T-helper 1 cell treated with Interleukin-12 subunit alpha and Interleukin-12 subunit beta and Interleukin-4 antibody, amounts not matched to agents 30 ng/mL and 1 ng/mL, for 36 hours (primary cell): ENCODE data around the gene MORC3. TPM values are rescaled to one million over a fixed set of nuclear protein-coding genes. Genes with fewer than 3 reads are reported as not detected.
"Not testable (repeated sequence)": the region's sequence is repeated elsewhere in the genome, so short reads cannot be mapped to it uniquely, and the experiment has no call there.

ENCODE experiments used
- intact Hi-C: fragments of 100-400 bp; cut with micrococcal nuclease; formaldehyde crosslinking; loops from one replicate; pipeline ENCODE4 v1.15.1; 2024
- total RNA-seq: library from RNA; stranded (reverse); gene quantifications from 2 replicates; pipeline ENCODE4 v1.2.3, GENCODE V29; 2022

Gene MORC3, protein sequence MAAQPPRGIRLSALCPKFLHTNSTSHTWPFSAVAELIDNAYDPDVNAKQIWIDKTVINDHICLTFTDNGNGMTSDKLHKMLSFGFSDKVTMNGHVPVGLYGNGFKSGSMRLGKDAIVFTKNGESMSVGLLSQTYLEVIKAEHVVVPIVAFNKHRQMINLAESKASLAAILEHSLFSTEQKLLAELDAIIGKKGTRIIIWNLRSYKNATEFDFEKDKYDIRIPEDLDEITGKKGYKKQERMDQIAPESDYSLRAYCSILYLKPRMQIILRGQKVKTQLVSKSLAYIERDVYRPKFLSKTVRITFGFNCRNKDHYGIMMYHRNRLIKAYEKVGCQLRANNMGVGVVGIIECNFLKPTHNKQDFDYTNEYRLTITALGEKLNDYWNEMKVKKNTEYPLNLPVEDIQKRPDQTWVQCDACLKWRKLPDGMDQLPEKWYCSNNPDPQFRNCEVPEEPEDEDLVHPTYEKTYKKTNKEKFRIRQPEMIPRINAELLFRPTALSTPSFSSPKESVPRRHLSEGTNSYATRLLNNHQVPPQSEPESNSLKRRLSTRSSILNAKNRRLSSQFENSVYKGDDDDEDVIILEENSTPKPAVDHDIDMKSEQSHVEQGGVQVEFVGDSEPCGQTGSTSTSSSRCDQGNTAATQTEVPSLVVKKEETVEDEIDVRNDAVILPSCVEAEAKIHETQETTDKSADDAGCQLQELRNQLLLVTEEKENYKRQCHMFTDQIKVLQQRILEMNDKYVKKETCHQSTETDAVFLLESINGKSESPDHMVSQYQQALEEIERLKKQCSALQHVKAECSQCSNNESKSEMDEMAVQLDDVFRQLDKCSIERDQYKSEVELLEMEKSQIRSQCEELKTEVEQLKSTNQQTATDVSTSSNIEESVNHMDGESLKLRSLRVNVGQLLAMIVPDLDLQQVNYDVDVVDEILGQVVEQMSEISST
- 36.9 and 38.5 TPM in 2 replicates for total RNA-seq

- intact Hi-C loops, result loop anchor here (1.0 to 2.0 kb wide), 15 partner anchors 10 to 1705 kb away; partner anchors contain the start of genes CBR3, CHAF1B, DOP1B and HLCS
These were observed at the start of gene MORC3 for GRCh38 chr21:36319767-36320420. Gene MORC3 (plus strand): TSS chr21:36320197. CDS start chr21:36320265, 68 bp downstream.

DNA sequence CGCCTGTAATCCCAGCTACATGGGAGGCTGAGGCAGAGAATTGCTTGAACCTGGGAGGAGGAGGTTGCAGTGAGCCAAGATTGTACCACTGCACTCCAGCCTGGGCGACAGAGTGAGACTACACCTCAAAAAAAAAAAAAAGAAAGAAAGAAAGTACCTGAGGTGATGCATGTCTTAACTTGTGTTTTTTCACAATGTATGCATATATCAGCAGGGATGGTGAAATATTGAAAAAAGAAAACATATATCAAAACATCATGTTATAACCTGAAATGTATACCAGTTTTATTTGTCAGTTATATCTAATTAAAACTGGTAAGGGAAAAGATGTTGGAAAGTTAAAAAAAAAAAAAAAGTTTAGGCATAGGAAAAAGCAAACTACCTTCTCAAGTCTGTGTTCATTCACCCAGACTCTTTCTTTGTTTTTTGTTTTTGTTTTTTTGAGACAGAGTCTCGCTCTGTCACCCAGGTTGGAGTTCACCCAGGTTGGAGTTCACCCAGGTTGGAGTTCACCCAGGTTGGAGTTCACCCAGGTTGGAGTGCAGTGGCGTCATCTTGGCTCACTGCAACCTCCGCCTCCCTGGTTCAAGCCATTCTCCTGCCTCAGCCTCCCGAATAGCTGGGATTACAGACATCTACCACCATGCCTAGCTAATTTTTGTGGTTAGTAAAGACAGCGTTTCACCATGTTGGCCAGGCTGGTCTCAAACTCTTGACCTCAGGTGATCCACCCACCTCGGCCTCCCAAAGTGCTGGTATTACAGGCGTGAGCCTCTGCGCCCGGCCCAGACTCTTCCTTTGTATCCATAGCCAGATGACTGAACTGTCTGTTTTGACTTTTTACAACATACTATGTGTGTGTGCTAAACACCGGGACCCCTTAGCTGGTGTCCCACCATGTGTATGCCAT is 49.0 kb upstream of the MORC3 start:
- intact Hi-C loops, result not testable (repeated sequence)

- intact Hi-C loops, result no loop called here
These were observed 45.9 kb upstream of the MORC3 start for GRCh38 chr21:36274128-36274527.

DNA sequence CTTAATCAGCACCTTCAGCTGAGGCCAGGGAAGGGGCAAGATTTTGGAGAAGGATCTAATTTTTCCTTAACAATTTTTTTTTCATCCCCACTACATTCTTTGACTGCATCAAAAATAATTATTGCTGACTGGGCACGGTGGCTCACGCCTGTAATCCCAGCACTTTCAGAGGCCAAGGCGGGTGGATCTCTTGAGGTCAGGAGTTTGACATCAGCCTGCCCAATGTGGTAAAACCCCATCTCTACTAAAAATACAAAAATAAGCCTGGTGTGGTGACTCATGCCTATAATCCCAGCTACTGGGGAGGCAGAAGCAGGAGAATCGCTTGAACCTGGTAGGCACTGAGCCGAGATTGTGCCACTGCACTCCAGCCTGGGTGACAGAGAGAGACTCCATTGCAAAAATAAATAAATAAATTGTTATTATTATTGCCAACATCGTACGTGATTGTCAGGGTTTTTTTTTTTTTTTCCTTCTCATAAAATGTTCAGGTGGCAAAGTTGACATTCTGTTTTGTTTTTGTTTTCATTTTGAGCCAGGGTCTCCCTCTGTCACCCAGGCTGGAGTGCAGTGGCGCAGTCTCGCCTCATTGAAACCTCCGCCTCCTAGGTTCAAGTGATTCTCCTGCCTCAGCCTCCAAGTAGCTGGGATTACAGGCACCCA is 37.3 kb upstream of the MORC3 start:
- intact Hi-C loops, result no loop called here

DNA sequence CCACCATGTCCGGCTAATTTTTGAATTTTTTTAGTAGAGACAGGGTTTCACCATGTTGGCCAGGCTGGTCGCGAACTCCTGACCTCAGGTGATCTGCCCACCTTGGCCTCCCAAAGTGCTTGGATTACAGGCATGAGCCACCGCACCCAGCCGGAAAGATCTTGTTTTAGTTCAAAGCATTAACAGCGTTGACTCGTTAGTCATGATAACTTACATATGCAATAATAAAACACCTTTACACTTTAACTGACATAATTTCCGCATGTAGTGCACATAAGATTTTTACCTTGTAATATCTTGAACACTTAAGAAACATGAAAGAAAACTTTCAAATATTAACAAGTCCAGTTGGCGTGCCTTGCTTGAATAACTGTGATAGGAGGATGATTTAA is 36.8 kb upstream of the MORC3 start:
- intact Hi-C loops, result not testable (repeated sequence)

GRCh38 chr21:36288651-36289243 is 31.2 kb upstream of the MORC3 start:
- intact Hi-C loops, result loop anchor here (1.0 kb wide), 4 partner anchors 10 to 43 kb away; partner anchors contain the start of gene MORC3

GRCh38 chr21:36291509-36291908 is 28.5 kb upstream of the MORC3 start:
- intact Hi-C loops, result no loop called here

GRCh38 chr21:36297406-36297937 is 22.5 kb upstream of the MORC3 start:
- intact Hi-C loops, result no loop called here

DNA sequence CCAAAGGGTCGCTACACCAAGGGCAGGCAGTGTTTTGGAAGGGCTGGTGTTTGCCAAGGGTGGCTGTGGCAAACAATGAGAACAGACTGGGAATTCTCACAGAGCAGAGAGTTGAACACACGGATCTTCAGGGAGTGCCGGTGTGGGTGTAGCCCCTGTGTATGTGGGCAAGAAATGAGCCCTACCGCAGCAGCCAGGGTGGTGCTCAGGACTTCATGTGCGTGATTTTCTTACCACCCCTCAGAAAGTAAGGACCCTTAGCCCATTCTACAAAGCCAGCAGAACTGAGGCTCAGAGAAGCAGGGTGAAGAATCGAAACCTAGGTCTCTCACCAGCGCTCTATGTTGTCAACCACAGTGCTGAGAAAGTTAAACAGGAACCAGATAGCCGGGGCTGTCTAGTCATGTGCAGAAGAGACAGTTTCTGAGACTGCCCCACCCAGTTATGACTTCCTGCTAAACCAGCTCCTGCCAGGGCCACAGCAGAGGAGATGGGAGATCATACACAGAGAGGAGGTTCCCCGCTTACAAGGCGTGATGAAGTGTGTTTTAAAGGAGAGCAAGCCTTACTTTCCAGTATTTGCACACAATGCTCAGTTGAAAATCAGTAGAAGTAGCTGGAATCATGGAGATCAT is 21.9 kb upstream of the MORC3 start:
- intact Hi-C loops, result loop anchor here (1.0 kb wide), 4 partner anchors 9 to 142 kb away; partner anchors contain the start of genes DOP1B and MORC3

DNA sequence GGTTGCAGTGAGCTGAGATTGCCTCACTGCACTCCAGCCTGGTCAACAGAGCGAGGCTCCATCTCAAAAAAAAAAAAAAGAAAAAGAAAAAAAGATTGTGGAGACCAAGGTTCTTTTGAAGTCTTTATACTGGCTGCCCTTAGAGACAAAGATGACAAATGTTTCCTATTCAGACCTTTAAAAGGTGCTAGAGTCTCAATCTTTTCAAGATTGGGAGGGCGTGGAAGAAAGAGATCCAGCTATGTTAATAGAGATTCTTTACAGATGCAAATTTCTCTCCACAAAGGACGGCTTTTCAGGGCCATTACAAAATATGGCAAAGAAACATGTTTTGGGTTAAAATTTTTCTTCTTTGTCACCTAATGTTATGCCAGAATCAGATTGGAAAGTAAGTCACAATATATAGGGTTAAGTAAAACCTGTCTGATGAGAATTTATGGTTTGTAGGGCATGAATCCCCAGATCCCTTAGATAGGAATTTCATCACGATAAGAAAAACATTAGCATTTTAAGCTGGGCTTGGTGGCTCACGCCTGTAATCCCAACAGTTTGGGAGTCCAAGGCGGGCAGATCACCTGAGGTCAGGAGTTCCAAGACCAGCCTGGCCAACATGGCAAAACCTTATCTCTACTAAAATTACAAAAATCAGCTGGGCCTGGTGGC is 13.0 kb upstream of the MORC3 start:
- intact Hi-C loops, result no loop called here

- intact Hi-C loops, result loop anchor here (1.0 kb wide), 1 partner anchor 10 kb away; the partner anchor contains the start of gene MORC3
These were observed 10.0 kb upstream of the MORC3 start for GRCh38 chr21:36310016-36310415.

DNA sequence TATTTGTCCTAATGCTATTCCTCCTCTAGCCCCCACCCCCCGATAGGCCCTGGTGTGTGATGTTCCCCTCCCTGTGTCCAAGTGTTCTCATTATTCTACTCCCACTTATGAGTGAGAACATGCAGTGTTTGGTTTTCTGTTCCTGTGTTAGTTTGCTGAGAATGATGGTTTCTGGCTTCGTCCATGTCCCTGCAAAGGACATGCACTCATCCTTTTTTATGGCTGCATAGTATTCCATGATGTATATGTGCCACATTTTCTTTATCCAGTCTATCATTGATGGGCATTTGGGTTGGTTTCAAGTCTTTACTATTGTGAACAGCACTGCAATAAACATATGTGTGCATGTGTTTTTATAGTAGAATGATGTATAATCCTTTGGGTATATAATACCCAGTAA is 6.6 kb upstream of the MORC3 start:
- intact Hi-C loops, result not testable (repeated sequence)

DNA sequence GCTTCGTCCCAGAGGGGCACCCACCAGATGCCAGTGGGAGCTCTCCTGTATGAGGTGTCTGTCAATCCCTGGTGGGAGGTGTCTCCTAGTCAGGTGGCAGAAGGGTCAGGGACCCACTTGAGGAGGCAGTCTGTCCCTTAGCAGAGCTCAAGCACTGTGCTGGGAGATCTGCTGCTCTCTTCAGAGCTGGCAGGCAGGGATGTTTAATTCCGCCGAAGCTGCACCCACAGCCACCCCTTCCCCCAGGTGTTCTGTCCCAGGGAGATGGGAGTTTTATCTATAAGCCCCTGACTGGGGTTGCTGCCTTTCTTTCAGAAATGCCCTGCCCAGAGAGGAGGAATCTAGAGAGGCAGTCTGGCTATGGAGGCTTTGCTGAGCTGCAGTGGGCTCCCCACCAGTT is 4.0 kb upstream of the MORC3 start:
- intact Hi-C loops, result not testable (repeated sequence)

DNA sequence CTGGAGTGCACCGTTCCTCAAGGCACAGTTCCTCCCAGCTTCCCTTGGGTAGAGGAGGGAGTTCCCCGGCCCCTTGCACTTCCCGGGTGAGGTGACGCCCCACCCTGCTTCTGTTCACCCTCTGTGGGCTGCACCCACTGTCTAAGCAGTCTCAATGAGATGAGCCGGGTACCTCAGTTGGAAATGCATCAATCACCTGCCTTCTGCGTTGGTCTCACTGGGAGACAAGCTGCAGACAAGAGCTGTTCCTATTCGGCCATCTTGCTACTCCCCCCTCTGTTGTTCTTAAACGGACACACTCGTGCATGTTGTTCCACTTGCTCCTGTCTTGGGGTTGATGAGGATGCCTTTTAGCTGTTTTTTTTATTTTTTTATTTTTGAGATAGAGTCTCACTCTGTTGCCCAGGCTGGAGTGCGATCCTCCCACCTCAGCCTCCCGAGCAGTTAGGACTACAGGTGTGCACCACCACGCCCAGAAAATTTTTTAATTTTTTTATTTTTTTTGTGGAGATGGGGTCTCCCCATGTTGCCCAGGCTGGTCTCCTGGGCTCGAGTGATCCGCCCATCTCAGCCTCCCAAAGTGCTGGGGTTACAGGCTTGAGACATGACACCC is 3.0 kb upstream of the MORC3 start:
- intact Hi-C loops, result no loop called here

- intact Hi-C loops, result not testable (repeated sequence)
These were observed 611 bp upstream of the MORC3 start for GRCh38 chr21:36319406-36319766.

DNA sequence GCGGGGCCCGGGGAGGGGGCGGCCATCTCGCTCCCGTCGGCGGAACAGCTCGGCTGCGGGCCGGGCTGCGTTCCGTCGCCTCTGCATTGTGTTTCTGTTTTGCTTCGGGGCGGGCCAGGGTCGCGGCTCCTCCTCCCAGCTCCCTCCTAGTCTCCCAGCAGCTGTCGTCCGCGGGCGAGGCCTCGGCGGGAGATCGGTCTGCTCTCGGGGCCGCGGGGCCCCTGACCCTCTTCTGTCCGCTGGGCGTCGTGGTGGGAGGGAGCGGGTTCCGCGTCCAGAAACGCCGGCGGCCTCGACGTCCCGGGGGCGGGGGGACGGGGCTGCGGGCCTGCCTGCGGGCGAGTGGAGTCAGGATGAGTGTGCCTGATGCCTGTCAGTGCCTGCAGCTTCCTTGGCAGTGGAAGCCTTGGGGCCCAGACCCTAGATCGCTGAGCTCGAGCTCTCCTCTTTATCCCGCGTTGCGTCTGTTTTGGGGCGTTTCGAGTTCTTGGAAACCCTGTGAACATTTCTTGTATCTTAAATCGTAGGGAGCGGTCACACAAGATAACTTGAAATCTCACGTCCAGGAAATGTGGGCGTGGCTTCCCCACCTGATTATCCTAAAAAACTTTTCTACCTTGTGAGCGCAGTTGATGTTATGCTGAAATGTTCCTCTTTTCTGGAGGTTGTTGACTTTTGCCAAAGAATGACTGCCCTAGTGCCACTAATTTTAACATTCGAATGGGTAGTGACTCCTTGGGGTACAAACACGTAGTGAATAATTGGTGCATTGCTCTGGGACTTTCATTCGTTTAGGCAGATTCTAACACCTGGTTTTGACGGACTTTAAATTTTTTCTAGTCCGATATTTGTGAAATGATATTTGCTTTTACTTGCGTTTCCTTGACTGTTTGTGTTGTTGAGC is 676 bp downstream of the MORC3 start:
- intact Hi-C loops, result loop anchor here (1.0 to 2.0 kb wide), 16 partner anchors 10 to 1705 kb away; partner anchors contain the start of genes CBR3, CHAF1B, DOP1B and HLCS
